Prostate gland (tissue), 2 donors: ENCODE results near the gene ERICH6B.

Source experiments
- CTCF ChIP-seq, 4 experiments: fragments of 200-600 bp in 2 of 4; fragments of 450-650 bp in 2 of 4; sonication (generic) in 2 of 4; IDR thresholded peaks; 1 replicate in 3 of 4; 2 replicates in 1 of 4; pipeline ENCODE4 v1.5.1; 2016 to 2019; ENCODE audit warnings: antibody characterized with exemption in 4 of 4, mild to moderate bottlenecking in 2 of 4, moderate library complexity in 2 of 4
- POLR2AphosphoS5 ChIP-seq: sonication (generic); formaldehyde crosslinking; IDR thresholded peaks from one replicate; pipeline ENCODE4 v1.6.1; 2017; ENCODE audit warnings: antibody characterized with exemption

- TF ChIP-seq POLR2AphosphoS5 (no peak), CTCF (IDR thresholded peaks at IDR 0.05) (no peak)
Measured at GRCh38 chr13:45621950-45622349, 6.4 kb upstream of the ERICH6B start.
